CD4-positive, alpha-beta T cell treated with Interleukin-1 beta for 1 hour (primary cell): ENCODE data around the gene COPS6.
"Not testable (repeated sequence)": the region's sequence is repeated elsewhere in the genome, so short reads cannot be mapped to it uniquely, and the experiment has no call there.

Source experiments
- DNase-seq, 2 donors: peaks; one replicate each; pipeline ENCODE4 v3.0.0-alpha.2; 2020 to 2022

COPS6 gene

GRCh38 chr7:100127866-100128636 is 39.3 kb downstream of the COPS6 start:
- DNase-seq: no peak

GRCh38 chr7:100128637-100128963 is 39.8 kb downstream of the COPS6 start:
- no peak for DNase-seq

- not testable (repeated sequence) for DNase-seq
Measured at GRCh38 chr7:100130220-100130607, 41.4 kb downstream of the COPS6 start.

- DNase-seq: peak; percentile 83
Measured at GRCh38 chr7:100130608-100131453, 42.1 kb downstream of the COPS6 start.

GRCh38 chr7:100132126-100132525 is 43.4 kb downstream of the COPS6 start:
- no peak for DNase-seq

- peak; percentile 75 to 76 for DNase-seq
Measured at GRCh38 chr7:100132697-100133151, 44.0 kb downstream of the COPS6 start.

- DNase-seq: no peak
Measured at GRCh38 chr7:100137851-100138760, 49.3 kb downstream of the COPS6 start.

- DNase-seq: no peak
Measured at GRCh38 chr7:100141555-100141949, 52.8 kb downstream of the COPS6 start.
